ENCODE data around the gene FMO1. TPM values are rescaled to one million over a fixed set of nuclear protein-coding genes. Genes with fewer than 3 reads are reported as not detected.
"Not testable (repeated sequence)": the region's sequence is repeated elsewhere in the genome, so short reads cannot be mapped to it uniquely, and the experiment has no call there.

The FMO1 gene
- total and polyA plus RNA-seq, 2 donors (not counting 1 experiment from before 2014, with no cell fraction given), result 0.48 TPM; not detected in 1

- DNase-seq (no peak), ATAC-seq (ENCODE audit: low read depth) (no peak)
- H4K20me1 ChIP-seq (ENCODE audit: control insufficient read depth, insufficient read depth, low read length, poor library complexity, severe bottlenecking), result no peaks in the 10 kb centered on the region
- H3K27ac Mint-ChIP-seq, result no peak overlapping the region
- peaks cover 6% of the 10 kb centered on the region for H3K4me1 Mint-ChIP-seq
- POLR2A ChIA-PET, result no interaction called here
- no peak overlapping the region for H3K4me3 ChIP-seq (ENCODE audit: control extremely low read depth in 1 of 5, extremely low read depth in 1 of 5, insufficient read depth in 1 of 5, low read depth in 2 of 5, low read length in 4 of 5)
- TF ChIP-seq EZH2 (IDR thresholded peaks at IDR 0.05; ENCODE audit: borderline replicate concordance, insufficient read depth, low read depth, low read length, poor library complexity, severe bottlenecking) (no peak), CTCF (IDR thresholded peaks at IDR 0.05) (no peak)
- H3K27ac ChIP-seq (ENCODE audit: low read length in 2 of 2), result no peak overlapping the region
- intact Hi-C loops (cut with micrococcal nuclease), result no loop called here
- H3K4me3 Mint-ChIP-seq, result no peak overlapping the region
- no peaks in the 10 kb centered on the region for H3K27me3 ChIP-seq (replicated peaks in 1 of 4; ENCODE audit: control extremely low read depth in 1 of 4, control insufficient read depth in 3 of 4, insufficient read depth in 4 of 4, low read length in 3 of 4)
- no peaks in the 10 kb centered on the region for H3K9me3 ChIP-seq (ENCODE audit: control extremely low read depth in 1 of 3, control insufficient read depth in 2 of 3, insufficient read depth in 1 of 3, low read length in 2 of 3)
- H3K27me3 Mint-ChIP-seq, result peaks cover 8% of the 10 kb centered on the region
- H2AFZ ChIP-seq (ENCODE audit: insufficient read depth, low read depth, low read length, poor library complexity, severe bottlenecking), result no peak overlapping the region
- no peaks in the 10 kb centered on the region for H3K36me3 ChIP-seq (replicated peaks in 1 of 2; ENCODE audit: control extremely low read depth in 1 of 2, control insufficient read depth in 1 of 2, extremely low read depth in 1 of 2, insufficient read depth in 2 of 2, low read length in 1 of 2)
- WGBS (ENCODE audit: insufficient coverage), result 93% methylated on average over 2 of the region's 2 CpGs
- CTCF ChIA-PET, result no interaction called here
- H3K9ac ChIP-seq (ENCODE audit: low read length), result no peak overlapping the region
- H3K9me3 Mint-ChIP-seq (ENCODE audit: insufficient read depth), result no peaks in the 10 kb centered on the region
- H3K4me2 ChIP-seq (replicated peaks; ENCODE audit: low read depth, low read length, poor library complexity, severe bottlenecking), result no peak overlapping the region
- no peaks in the 10 kb centered on the region for H3K79me2 ChIP-seq (ENCODE audit: control insufficient read depth, insufficient read depth, low read length)
- peaks cover 0 to 6% of the 10 kb centered on the region in 2 donors for H3K4me1 ChIP-seq (ENCODE audit: control insufficient read depth in 2 of 2, insufficient read depth in 2 of 2, low read length in 2 of 2)
Measured at GRCh38 chr1:171290621-171291020, 42.3 kb downstream of the FMO1 start.

GRCh38 chr1:171292799-171293198 is 44.5 kb downstream of the FMO1 start:
- Histone ChIP-seq H3K27ac (ENCODE audit: low read length in 2 of 2) (no peak overlapping the region), H3K4me1 (ENCODE audit: control insufficient read depth in 2 of 2, insufficient read depth in 2 of 2, low read length in 2 of 2) (no peaks in the 10 kb centered on the region), H3K9me3 (ENCODE audit: control extremely low read depth in 1 of 3, control insufficient read depth in 2 of 3, insufficient read depth in 1 of 3, low read length in 2 of 3) (no peaks in the 10 kb centered on the region), H3K79me2 (ENCODE audit: control insufficient read depth, insufficient read depth, low read length) (no peaks in the 10 kb centered on the region), H3K36me3 (replicated peaks in 1 of 2; ENCODE audit: control extremely low read depth in 1 of 2, control insufficient read depth in 1 of 2, extremely low read depth in 1 of 2, insufficient read depth in 2 of 2, low read length in 1 of 2) (no peaks in the 10 kb centered on the region), H2AFZ (ENCODE audit: insufficient read depth, low read depth, low read length, poor library complexity, severe bottlenecking) (no peak overlapping the region), H4K20me1 (ENCODE audit: control insufficient read depth, insufficient read depth, low read length, poor library complexity, severe bottlenecking) (no peaks in the 10 kb centered on the region), H3K9ac (ENCODE audit: low read length) (no peak overlapping the region), H3K27me3 (replicated peaks in 1 of 4; ENCODE audit: control extremely low read depth in 1 of 4, control insufficient read depth in 3 of 4, insufficient read depth in 4 of 4, low read length in 3 of 4) (no peaks in the 10 kb centered on the region), H3K4me2 (replicated peaks; ENCODE audit: low read depth, low read length, poor library complexity, severe bottlenecking) (no peak overlapping the region), H3K4me3 (ENCODE audit: control extremely low read depth in 1 of 5, extremely low read depth in 1 of 5, insufficient read depth in 1 of 5, low read depth in 2 of 5, low read length in 4 of 5) (no peak overlapping the region)
- ATAC-seq (ENCODE audit: low read depth), result no peak
- ChIA-PET CTCF (interaction anchor here (1.7 kb wide), 1 partner anchor 21 kb away, joined by 3 read pairs; the partner anchor contains the start of gene FMO4), POLR2A (no interaction called here)
- intact Hi-C loops (cut with micrococcal nuclease), result no loop called here
- H3K9me3 Mint-ChIP-seq (ENCODE audit: insufficient read depth), result no peaks in the 10 kb centered on the region
- no peaks in the 10 kb centered on the region for H3K4me1 Mint-ChIP-seq
- H3K27ac Mint-ChIP-seq, result no peak overlapping the region
- peaks cover 15% of the 10 kb centered on the region for H3K27me3 Mint-ChIP-seq
- no peak for DNase-seq
- TF ChIP-seq EZH2 (IDR thresholded peaks at IDR 0.05; ENCODE audit: borderline replicate concordance, insufficient read depth, low read depth, low read length, poor library complexity, severe bottlenecking) (no peak), CTCF (IDR thresholded peaks at IDR 0.05) (no peak)
- 56% methylated on average over 1 of the region's 1 CpG for WGBS (ENCODE audit: insufficient coverage)
- H3K4me3 Mint-ChIP-seq, result no peak overlapping the region

- H2AFZ ChIP-seq (ENCODE audit: insufficient read depth, low read depth, low read length, poor library complexity, severe bottlenecking); DNase-seq; H3K4me3 Mint-ChIP-seq; ATAC-seq (ENCODE audit: low read depth); H3K4me1 ChIP-seq (ENCODE audit: control insufficient read depth in 2 of 2, insufficient read depth in 2 of 2, low read length in 2 of 2); intact Hi-C loops (cut with micrococcal nuclease); H4K20me1 ChIP-seq (ENCODE audit: control insufficient read depth, insufficient read depth, low read length, poor library complexity, severe bottlenecking); H3K27ac Mint-ChIP-seq; H3K4me1 Mint-ChIP-seq; H3K79me2 ChIP-seq (ENCODE audit: control insufficient read depth, insufficient read depth, low read length); H3K4me3 ChIP-seq (ENCODE audit: control extremely low read depth in 1 of 5, extremely low read depth in 1 of 5, insufficient read depth in 1 of 5, low read depth in 2 of 5, low read length in 4 of 5); POLR2A ChIA-PET; CTCF ChIA-PET; H3K27ac ChIP-seq (ENCODE audit: low read length in 2 of 2); H3K27me3 ChIP-seq (replicated peaks in 1 of 4; ENCODE audit: control extremely low read depth in 1 of 4, control insufficient read depth in 3 of 4, insufficient read depth in 4 of 4, low read length in 3 of 4); H3K9ac ChIP-seq (ENCODE audit: low read length); H3K9me3 Mint-ChIP-seq (ENCODE audit: insufficient read depth); H3K36me3 ChIP-seq (replicated peaks in 1 of 2; ENCODE audit: control extremely low read depth in 1 of 2, control insufficient read depth in 1 of 2, extremely low read depth in 1 of 2, insufficient read depth in 2 of 2, low read length in 1 of 2); H3K4me2 ChIP-seq (replicated peaks; ENCODE audit: low read depth, low read length, poor library complexity, severe bottlenecking): not testable (repeated sequence)
- H3K27me3 Mint-ChIP-seq, result peaks cover 15% of the 10 kb centered on the region
- H3K9me3 ChIP-seq (ENCODE audit: control extremely low read depth in 1 of 3, control insufficient read depth in 2 of 3, insufficient read depth in 1 of 3, low read length in 2 of 3), result peaks cover 4 to 15% (median 10%) of the 10 kb centered on the region in 3 donors
- 97% methylated on average over 5 of the region's 7 CpGs for WGBS (ENCODE audit: insufficient coverage)
Measured at GRCh38 chr1:171295383-171295782, 47.1 kb downstream of the FMO1 start.

Data from B cell (primary cell).